GM12878 (cell line): ENCODE data around the gene ACTR8. TPM values are rescaled to one million over a fixed set of nuclear protein-coding genes. Genes with fewer than 3 reads are reported as not detected.

Source experiments
- ATAC-seq: fragments of 200-7000 bp; cut with Tn5 transposase; 3 replicates; pipeline ENCODE4 v1.9.1; 2020; ENCODE audit warnings: mild to moderate bottlenecking, moderate library complexity
- BruUV-seq: library from RNA; stranded (reverse); fragments of 400-500 nt; replicated peaks from 2 replicates; lab custom pipeline; 2021; lab: Mats Ljungman, UMichigan
- CTCF ChIA-PET: fragments of 300-600 bp; sonication (Branson Sonifier 250); formaldehyde crosslinking; extraction: SDS; loops from one replicate; lab custom pipeline; 2021; ENCODE audit warnings: inconsistent platforms; lab: Yijun Ruan, JAX
- POLR2A ChIA-PET: fragments of 350-600 bp; formaldehyde crosslinking; extraction: SDS; loops from one replicate; lab custom pipeline; 2021; ENCODE audit warnings: inconsistent platforms; lab: Charles Lee
- RAD21 ChIA-PET: fragments of 300-600 bp; sonication (Branson Sonifier 250); formaldehyde crosslinking; loops from one replicate; lab custom pipeline; 2023; ENCODE audit warnings: antibody characterized with exemption; ENCODE audit not compliant: unreplicated experiment; lab: Charles Lee
- SMC1A ChIA-PET: fragments of 300-600 bp; sonication (Branson Sonifier 250); formaldehyde crosslinking; loops from one replicate; lab custom pipeline; 2023; ENCODE audit not compliant: unreplicated experiment, uncharacterized antibody; lab: Charles Lee
- DNase-seq: peaks from one replicate; pipeline ENCODE4 v3.0.0-alpha.2; 2011; ENCODE audit warnings: low read depth, low spot score
- FAIRE-seq: peaks from 3 replicates; lab custom pipeline; 2011; peaks lifted over from hg19 to GRCh38; lab: Jason Lieb, UNC
- H2AFZ ChIP-seq: 2 replicates; pipeline ENCODE4 v1.6.0; 2011; ENCODE audit warnings: low read depth, low read length, control low read depth; ENCODE audit not compliant: control insufficient read depth
- H3K27ac ChIP-seq: 2 replicates; pipeline ENCODE4 v1.5.1; 2011; ENCODE audit warnings: control low read depth; ENCODE audit not compliant: control insufficient read depth, insufficient read depth
- H3K27me3 ChIP-seq, 2 experiments: replicated peaks in 1 of 2; 2 replicates each; pipeline versions ENCODE4 v1.6.0 to v1.6.1; 2011; ENCODE audit warnings: low read length in 1 of 2; ENCODE audit not compliant: control insufficient read depth in 2 of 2, insufficient read depth in 2 of 2
- H3K36me3 ChIP-seq, 2 experiments: 2 replicates each; pipeline ENCODE4 v1.5.1; 2011; ENCODE audit warnings: low read length in 1 of 2; ENCODE audit not compliant: control insufficient read depth in 2 of 2, insufficient read depth in 2 of 2
- H3K4me1 ChIP-seq: 2 replicates; pipeline ENCODE4 v1.6.1; 2011; ENCODE audit warnings: mild to moderate bottlenecking, low read length, moderate library complexity, mixed read lengths; ENCODE audit not compliant: control insufficient read depth, insufficient read depth
- H3K4me2 ChIP-seq: 2 replicates; pipeline ENCODE4 v1.6.0; 2011; ENCODE audit warnings: control low read depth; ENCODE audit not compliant: control insufficient read depth, insufficient read depth
- H3K4me3 ChIP-seq: fragments of 200-600 bp; sonication (generic); 2 replicates; pipeline ENCODE4 v1.5.1; 2016
- H3K79me2 ChIP-seq: 2 replicates; pipeline ENCODE4 v1.6.0; 2011; ENCODE audit warnings: low read length; ENCODE audit not compliant: control insufficient read depth, insufficient read depth
- H3K9ac ChIP-seq: 2 replicates; pipeline ENCODE4 v1.8.0; 2011; ENCODE audit warnings: low read length, control low read depth, mixed read lengths; ENCODE audit not compliant: control insufficient read depth, insufficient read depth
- H3K9me3 ChIP-seq: replicated peaks from 3 replicates; pipeline ENCODE4 v1.5.1; 2011; ENCODE audit warnings: mild to moderate bottlenecking, low read length; ENCODE audit not compliant: control insufficient read depth, insufficient read depth
- H4K20me1 ChIP-seq: 2 replicates; pipeline ENCODE4 v1.6.0; 2011; ENCODE audit not compliant: control insufficient read depth, insufficient read depth
- CBX3 ChIP-seq: fragments of 200-600 bp; sonication (generic); IDR thresholded peaks from 2 replicates; pipeline ENCODE4 v1.6.1; 2016; ENCODE audit warnings: low read depth, borderline replicate concordance
- DPF2 ChIP-seq: fragments of 450-650 bp; IDR thresholded peaks from 2 replicates; pipeline ENCODE4 v1.6.1; 2017; ENCODE audit warnings: mild to moderate bottlenecking
- ESRRA ChIP-seq: IDR thresholded peaks from 2 replicates; pipeline ENCODE4 v1.6.1; 2012; ENCODE audit warnings: mild to moderate bottlenecking, low read length, improper control_type of control experiment
- IRF5 ChIP-seq: fragments of 450-650 bp; IDR thresholded peaks from 2 replicates; pipeline ENCODE4 v1.6.1; 2017; ENCODE audit warnings: borderline replicate concordance
- NBN ChIP-seq: fragments of 450-650 bp; IDR thresholded peaks from 2 replicates; pipeline ENCODE4 v1.6.1; 2016
- PAX5 ChIP-seq: IDR thresholded peaks from 2 replicates; pipeline ENCODE4 v1.6.1; 2011; ENCODE audit warnings: low read depth, low read length, borderline replicate concordance
- PAX8 ChIP-seq: fragments of 450-650 bp; IDR thresholded peaks from 2 replicates; pipeline ENCODE4 v1.6.1; 2017; ENCODE audit warnings: mild to moderate bottlenecking, moderate library complexity
- SUZ12 ChIP-seq: fragments of 200-600 bp; sonication (generic); IDR thresholded peaks from one replicate; pipeline ENCODE4 v1.6.1; 2018; ENCODE audit warnings: antibody characterized with exemption, mild to moderate bottlenecking; ENCODE audit not compliant: unreplicated experiment
- WGBS: methylation state at CpG from one replicate; pipeline ENCODE4 v1.1.6; 2016; ENCODE audit warnings: low lambda C conversion rate; ENCODE audit not compliant: insufficient replicate concordance, insufficient coverage; ENCODE audit errors: missing lambda C conversion rate; 5-methylcytosine and 5-hydroxymethylcytosine counted together
- in situ Hi-C: fragments of 300-500 bp; cut with MboI; formaldehyde crosslinking; loops from 9 replicates; pipeline ENCODE4 v1.14.3; 2018; ENCODE audit warnings: mixed read lengths
- intact Hi-C: fragments of 100-400 bp; cut with micrococcal nuclease; formaldehyde crosslinking; loops from one replicate; pipeline ENCODE4 v1.14.2; 2022; ENCODE audit not compliant: unreplicated experiment
- polyA plus RNA-seq, 11 experiments: library from polyadenylated mRNA; depleted of rRNA in 4 of 11; unstranded in 6 of 11; stranded (reverse) in 5 of 11; fragments of >200 nt; fragmentation: Nextera tagmentation in 4 of 11; fragmentation: Illumina TruSeq in 1 of 11; extraction: Ambion mirVana in 4 of 11; extraction: Trizol in 1 of 11; gene quantifications; 1 replicate in 1 of 11; 2 replicates in 10 of 11; pipeline versions ENCODE4 v1.2.1 to v1.2.3, GENCODE V29; 2011 to 2016; ENCODE audit warnings: inconsistent platforms in 2 of 11, missing spikeins in 2 of 11, low read depth in 1 of 11
- total RNA-seq, 4 experiments: library from RNA; depleted of rRNA in 3 of 4; stranded (reverse); fragments of >200 nt in 3 of 4; fragmentation: Illumina TruSeq in 1 of 4; extraction: Trizol in 1 of 4; gene quantifications; 2 replicates each; pipeline versions ENCODE4 v1.2.1 to v1.2.3, GENCODE V29; 2013 to 2021

The ACTR8 gene
- total and polyA plus RNA-seq, 10 of the 15 experiments (the other 5 are each of a cell fraction or from before 2014, with no cell fraction given) = 5.3 to 35.7 (median 26.4) TPM

GRCh38 chr3:53823956-53824657, 57.8 kb downstream of the ACTR8 start:
- ChIA-PET CTCF (no interaction called here), SMC1A (no interaction called here), RAD21 (no interaction called here), POLR2A (no interaction called here)
- Histone ChIP-seq H3K27ac (no peak overlapping the region), H3K4me1 (no peaks in the 10 kb centered on the region), H3K9me3 (no peaks in the 10 kb centered on the region), H3K36me3 (peaks cover 2 to 4% of the 10 kb centered on the region in 2 experiments; a peak in 3 of 4 replicates), H3K9ac (no peak overlapping the region), H3K79me2 (no peaks in the 10 kb centered on the region), H3K27me3 (no peaks in the 10 kb centered on the region), H2AFZ (no peak overlapping the region), H4K20me1 (no peaks in the 10 kb centered on the region), H3K4me3 (no peak overlapping the region), H3K4me2 (no peak overlapping the region)
- intact Hi-C loops = no loop called here
- in situ Hi-C loops = no loop called here
- no peak for TF ChIP-seq ESRRA
- no peak for TF ChIP-seq SUZ12
- TF ChIP-seq PAX5 = no peak
- TF ChIP-seq IRF5 = no peak
- no peak for TF ChIP-seq CBX3
- TF ChIP-seq NBN = no peak
- no peak for TF ChIP-seq DPF2
- TF ChIP-seq PAX8 = no peak
- no peak for ATAC-seq
- FAIRE-seq = no peak
- no TSS peak for BruUV-seq
- no peak for DNase-seq
- 48% methylated on average over 10 of the region's 10 CpGs for WGBS
